ENCODE data around the gene COL4A2. TPM values are rescaled to one million over a fixed set of nuclear protein-coding genes. Genes with fewer than 3 reads are reported as not detected.
A peak's percentile ranks its signal among the peaks of the same experiment; 100 is the strongest.

COL4A2 gene
- total and polyA plus RNA-seq, 3 experiments from 2014 or later = not detected

DNA sequence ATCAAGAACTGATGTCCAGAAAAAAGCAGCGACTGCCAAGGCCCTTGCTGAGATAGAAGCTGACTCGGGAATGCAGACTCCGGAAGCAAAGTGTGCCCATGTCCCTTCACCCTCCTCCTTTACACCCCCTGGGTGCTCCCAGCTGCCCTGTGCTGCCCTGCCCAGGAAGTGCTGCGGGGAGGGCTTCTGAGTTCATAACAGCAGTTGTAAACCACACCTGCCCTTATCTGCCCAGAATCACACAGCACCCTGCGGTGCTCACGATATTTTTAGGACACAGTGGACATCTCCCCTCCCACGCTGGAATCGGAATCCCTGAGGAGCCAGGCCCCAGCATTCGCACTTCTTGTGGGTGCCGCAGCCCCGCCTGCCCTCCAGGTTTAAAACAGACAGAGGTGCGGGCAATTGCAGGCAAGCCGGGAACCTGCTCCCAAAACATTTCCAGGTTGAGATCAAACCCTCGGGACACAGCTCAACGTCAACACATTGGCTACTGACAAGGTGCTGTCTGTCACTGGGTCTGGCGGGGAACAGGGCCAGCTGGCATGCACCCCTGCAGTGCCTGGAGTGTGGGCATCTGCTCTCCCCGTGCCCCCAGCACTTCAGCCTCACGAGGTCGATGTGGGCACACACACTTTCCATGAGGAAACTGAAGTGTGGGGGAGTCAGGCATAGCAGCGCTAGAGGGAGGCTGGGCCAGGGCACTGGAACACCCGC lies 217.6 kb downstream of the COL4A2 start:
- POLR2A ChIA-PET = no interaction called here
- H3K27me3 ChIP-seq (ENCODE audit: insufficient read depth, low read length, poor library complexity, severe bottlenecking) = no peaks in the 10 kb centered on the region
- H3K9me3 Mint-ChIP-seq = no peaks in the 10 kb centered on the region
- peaks cover 19% of the 10 kb centered on the region for H3K4me1 ChIP-seq (ENCODE audit: insufficient read depth, low read length)
- peaks cover 0 to 3% of the 10 kb centered on the region in 2 donors for H3K27me3 Mint-ChIP-seq
- peak in 1 of 5 donors; percentile 20 for DNase-seq
- H3K4me1 Mint-ChIP-seq = peaks cover 21 to 32% (median 24%) of the 10 kb centered on the region in 3 donors
- H3K27ac ChIP-seq (ENCODE audit: low read depth, low read length) = no peak overlapping the region
- CTCF ChIA-PET = no interaction called here
- no peaks in the 10 kb centered on the region for H3K9me3 ChIP-seq (ENCODE audit: low read length)
- no peak overlapping the region for H3K4me3 ChIP-seq (ENCODE audit: low read length)
- peaks cover 0 to 2% (median 0%) of the 10 kb centered on the region in 3 donors for H3K36me3 Mint-ChIP-seq
- peak overlapping the region in 6 of 7 donors; percentile 36 to 82 (median 62) for H3K4me3 Mint-ChIP-seq
- no peaks in the 10 kb centered on the region for H3K36me3 ChIP-seq (ENCODE audit: insufficient read depth, low read length)
- peak overlapping the region in 4 of 8 donors; percentile 44 to 72 (median 56) for H3K27ac Mint-ChIP-seq

DNA sequence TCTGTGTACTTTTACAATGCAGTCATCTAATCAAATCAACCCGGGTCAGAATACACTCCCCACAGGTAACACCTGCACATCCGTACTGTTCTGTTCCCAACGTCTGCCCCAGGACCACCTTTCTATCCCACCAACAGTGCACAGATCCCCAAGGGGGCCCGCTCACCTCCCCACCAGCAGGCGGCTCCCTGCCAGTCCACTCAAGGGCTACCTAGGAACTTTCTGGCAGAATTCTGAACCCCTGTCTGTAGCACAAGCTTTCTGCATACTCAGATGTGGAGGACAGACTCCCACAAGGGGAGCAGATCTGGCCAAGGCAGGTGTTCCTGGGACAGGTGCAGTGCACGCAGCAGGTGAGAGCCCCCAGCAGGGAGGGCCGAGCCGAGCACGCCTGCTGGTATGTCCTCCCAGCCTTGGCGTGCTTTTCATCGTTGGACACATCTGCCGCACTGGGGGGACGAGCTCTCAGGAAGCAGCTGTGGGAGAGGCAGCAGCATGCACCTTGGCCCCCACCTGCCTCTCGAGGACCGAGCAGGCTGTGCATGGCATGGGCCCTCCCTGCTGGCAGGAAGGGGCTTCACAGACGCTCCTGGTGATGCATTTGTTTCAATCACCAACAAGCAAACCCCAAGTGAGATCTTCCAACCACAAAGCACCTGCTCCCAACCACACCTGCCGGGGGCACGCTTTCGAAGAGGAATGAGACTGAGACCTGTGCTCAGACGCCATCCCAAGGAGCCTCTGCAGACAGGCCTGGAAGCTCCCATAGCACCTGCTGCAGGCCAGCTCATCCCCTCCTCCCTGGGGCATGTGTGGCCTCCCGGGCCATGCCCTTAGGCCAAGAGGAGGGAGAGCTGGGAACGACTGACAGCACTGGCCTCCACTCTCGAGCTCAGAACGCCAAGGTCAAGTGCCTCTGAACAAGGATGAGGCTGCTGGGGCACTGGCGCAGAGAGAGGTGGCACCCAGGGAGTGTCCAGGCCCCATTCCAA lies 218.5 kb downstream of the COL4A2 start:
- POLR2A ChIA-PET = no interaction called here
- no peaks in the 10 kb centered on the region for H3K9me3 Mint-ChIP-seq
- no peak overlapping the region for H3K27ac ChIP-seq (ENCODE audit: low read depth, low read length)
- H3K27me3 Mint-ChIP-seq = peaks cover 0 to 3% of the 10 kb centered on the region in 2 donors
- H3K4me1 Mint-ChIP-seq = peaks cover 21 to 32% (median 24%) of the 10 kb centered on the region in 3 donors
- no peaks in the 10 kb centered on the region for H3K27me3 ChIP-seq (ENCODE audit: insufficient read depth, low read length, poor library complexity, severe bottlenecking)
- H3K27ac Mint-ChIP-seq = peak overlapping the region in 2 of 8 donors; percentile 17 to 60
- no peak overlapping the region for H3K4me3 ChIP-seq (ENCODE audit: low read length)
- DNase-seq = peak in 2 of 5 donors; percentile 7 to 49
- H3K9me3 ChIP-seq (ENCODE audit: low read length) = no peaks in the 10 kb centered on the region
- H3K36me3 Mint-ChIP-seq = peaks cover 0 to 2% (median 0%) of the 10 kb centered on the region in 3 donors
- no peaks in the 10 kb centered on the region for H3K36me3 ChIP-seq (ENCODE audit: insufficient read depth, low read length)
- CTCF ChIA-PET = interaction anchor here (0.8 kb wide), 1 partner anchor 12 kb away, joined by 3 read pairs; no protein-coding TSS in a partner anchor
- peak overlapping the region in 5 of 7 donors; percentile 14 to 82 (median 54) for H3K4me3 Mint-ChIP-seq
- peaks cover 19% of the 10 kb centered on the region for H3K4me1 ChIP-seq (ENCODE audit: insufficient read depth, low read length)

DNA sequence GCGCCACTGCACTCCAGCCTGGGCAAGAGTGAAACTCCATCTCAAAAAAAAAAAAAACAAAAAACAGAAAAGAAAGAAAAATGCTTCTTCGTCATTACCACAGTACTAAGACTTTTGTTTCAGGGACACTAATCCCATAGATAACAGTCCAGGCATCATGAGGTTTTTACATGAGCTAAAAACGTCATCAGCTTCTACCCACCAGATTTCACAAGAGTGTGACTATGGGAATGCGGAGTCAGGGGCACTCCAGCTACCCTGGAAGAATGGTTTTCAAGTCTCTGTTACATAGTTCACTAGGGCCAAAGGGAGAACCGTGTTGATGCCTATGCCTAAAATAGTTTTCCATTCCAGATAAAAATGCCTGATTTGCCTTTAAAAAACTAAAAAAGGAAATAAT lies 221.3 kb downstream of the COL4A2 start:
- ChIA-PET CTCF (no interaction called here), POLR2A (no interaction called here)
- no peaks in the 10 kb centered on the region for H3K36me3 Mint-ChIP-seq
- H3K9me3 Mint-ChIP-seq = no peaks in the 10 kb centered on the region
- Histone ChIP-seq H3K4me3 (ENCODE audit: low read length) (no peak overlapping the region), H3K4me1 (ENCODE audit: insufficient read depth, low read length) (peaks cover 19% of the 10 kb centered on the region), H3K9me3 (ENCODE audit: low read length) (no peaks in the 10 kb centered on the region), H3K27ac (ENCODE audit: low read depth, low read length) (no peak overlapping the region), H3K36me3 (ENCODE audit: insufficient read depth, low read length) (no peaks in the 10 kb centered on the region), H3K27me3 (ENCODE audit: insufficient read depth, low read length, poor library complexity, severe bottlenecking) (no peaks in the 10 kb centered on the region)
- H3K27me3 Mint-ChIP-seq = peaks cover 0 to 3% of the 10 kb centered on the region in 2 donors
- H3K4me3 Mint-ChIP-seq = no peak overlapping the region
- no peak for DNase-seq
- H3K27ac Mint-ChIP-seq = no peak overlapping the region
- peaks cover 21 to 32% (median 24%) of the 10 kb centered on the region in 3 donors for H3K4me1 Mint-ChIP-seq

DNA sequence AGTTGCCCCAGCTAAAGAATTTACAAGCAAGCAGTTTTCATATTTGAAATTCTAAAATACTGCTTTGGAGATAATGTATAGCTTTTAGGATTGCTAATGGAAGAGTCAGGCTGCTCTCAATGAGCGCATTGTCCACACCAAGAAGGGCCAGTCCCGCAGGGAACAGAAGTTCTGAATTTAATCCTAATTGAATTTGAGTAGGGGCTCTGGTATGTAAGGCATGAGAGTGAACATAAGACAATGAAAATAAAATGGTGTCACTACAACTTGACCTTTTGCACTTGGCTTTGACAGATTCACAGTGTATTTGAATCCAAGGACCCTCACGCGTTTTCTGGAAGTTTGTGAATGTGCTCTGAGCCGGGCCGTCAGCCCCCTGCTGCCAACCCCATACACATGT lies 221.8 kb downstream of the COL4A2 start:
- no peaks in the 10 kb centered on the region for H3K36me3 ChIP-seq (ENCODE audit: insufficient read depth, low read length)
- no peaks in the 10 kb centered on the region for H3K9me3 ChIP-seq (ENCODE audit: low read length)
- H3K4me3 ChIP-seq (ENCODE audit: low read length) = no peak overlapping the region
- H3K36me3 Mint-ChIP-seq = no peaks in the 10 kb centered on the region
- H3K27me3 Mint-ChIP-seq = peaks cover 0 to 2% of the 10 kb centered on the region in 2 donors
- peaks cover 21 to 31% (median 24%) of the 10 kb centered on the region in 3 donors for H3K4me1 Mint-ChIP-seq
- peaks cover 19% of the 10 kb centered on the region for H3K4me1 ChIP-seq (ENCODE audit: insufficient read depth, low read length)
- H3K27me3 ChIP-seq (ENCODE audit: insufficient read depth, low read length, poor library complexity, severe bottlenecking) = no peaks in the 10 kb centered on the region
- no peak overlapping the region for H3K27ac ChIP-seq (ENCODE audit: low read depth, low read length)
- H3K27ac Mint-ChIP-seq = no peak overlapping the region
- CTCF ChIA-PET = no interaction called here
- POLR2A ChIA-PET = no interaction called here
- no peak overlapping the region for H3K4me3 Mint-ChIP-seq
- DNase-seq = no peak
- H3K9me3 Mint-ChIP-seq = no peaks in the 10 kb centered on the region

DNA sequence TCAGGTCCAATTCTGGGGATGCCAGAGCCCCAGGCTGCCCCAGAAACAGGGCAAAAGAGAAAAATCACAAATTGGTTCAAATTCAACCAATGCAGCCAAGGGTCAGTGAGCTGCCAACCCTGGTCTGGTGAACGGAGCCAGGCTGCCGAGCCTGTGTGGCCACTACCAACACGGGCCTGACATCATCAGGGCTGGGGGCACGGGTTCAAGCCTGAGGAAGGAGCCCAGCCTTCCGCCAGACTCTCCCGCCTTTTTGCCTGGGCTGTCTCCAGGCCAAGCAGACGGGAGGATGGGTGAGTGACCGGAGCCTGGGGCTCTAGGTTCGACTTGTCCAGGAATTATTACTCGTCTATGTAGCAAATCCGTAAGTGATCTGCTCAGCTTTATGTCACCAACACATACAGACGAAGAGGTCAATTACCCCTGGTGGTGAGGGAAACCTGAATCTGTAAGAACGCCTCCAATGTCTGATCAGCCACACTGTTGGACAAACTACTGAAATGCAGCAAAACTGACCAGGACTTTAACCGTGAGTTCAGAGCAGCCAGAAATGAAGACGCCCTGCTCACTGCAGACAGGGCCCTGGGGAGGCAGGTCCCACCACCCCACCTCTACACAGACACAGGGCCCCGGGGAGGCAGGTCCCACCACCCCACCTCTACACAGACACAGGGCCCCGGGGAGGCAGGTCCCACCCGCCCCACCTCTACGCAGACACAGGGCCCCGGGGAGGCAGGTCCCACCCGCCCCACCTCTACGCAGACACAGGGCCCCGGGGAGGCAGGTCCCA lies 222.6 kb downstream of the COL4A2 start:
- Mint-ChIP-seq H3K9me3 (no peaks in the 10 kb centered on the region), H3K27ac (no peak overlapping the region), H3K4me1 (peaks cover 13 to 23% (median 16%) of the 10 kb centered on the region in 3 donors), H3K27me3 (peaks cover 0 to 5% of the 10 kb centered on the region in 2 donors), H3K4me3 (no peak overlapping the region), H3K36me3 (no peaks in the 10 kb centered on the region)
- POLR2A ChIA-PET = no interaction called here
- CTCF ChIA-PET = no interaction called here
- Histone ChIP-seq H3K4me3 (ENCODE audit: low read length) (no peak overlapping the region), H3K9me3 (ENCODE audit: low read length) (no peaks in the 10 kb centered on the region), H3K36me3 (ENCODE audit: insufficient read depth, low read length) (no peaks in the 10 kb centered on the region), H3K4me1 (ENCODE audit: insufficient read depth, low read length) (peaks cover 14% of the 10 kb centered on the region), H3K27ac (ENCODE audit: low read depth, low read length) (no peak overlapping the region), H3K27me3 (ENCODE audit: insufficient read depth, low read length, poor library complexity, severe bottlenecking) (no peaks in the 10 kb centered on the region)
- no peak for DNase-seq

DNA sequence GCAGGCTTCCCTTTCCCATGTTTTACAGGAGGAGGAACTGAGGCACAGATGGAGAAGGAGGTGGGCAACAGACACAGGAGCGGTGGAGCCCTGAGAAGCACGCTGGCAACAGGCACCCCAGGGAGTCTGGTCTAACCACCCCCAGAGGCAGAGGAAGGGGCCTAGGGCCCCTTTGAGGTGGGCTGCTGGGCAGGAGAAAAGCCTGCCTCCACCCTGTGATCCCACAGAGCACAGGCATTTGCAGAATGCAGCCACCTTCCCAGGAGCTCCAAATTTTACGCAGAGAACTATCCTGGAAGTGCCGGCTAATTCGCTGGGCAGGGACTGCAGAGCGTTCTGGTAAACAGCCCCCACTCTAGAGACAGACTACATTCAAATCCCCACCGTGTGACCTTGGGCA lies 224.0 kb downstream of the COL4A2 start:
- H3K4me1 Mint-ChIP-seq = peaks cover 0 to 9% (median 4%) of the 10 kb centered on the region in 3 donors
- DNase-seq = no peak
- CTCF ChIA-PET = no interaction called here

DNA sequence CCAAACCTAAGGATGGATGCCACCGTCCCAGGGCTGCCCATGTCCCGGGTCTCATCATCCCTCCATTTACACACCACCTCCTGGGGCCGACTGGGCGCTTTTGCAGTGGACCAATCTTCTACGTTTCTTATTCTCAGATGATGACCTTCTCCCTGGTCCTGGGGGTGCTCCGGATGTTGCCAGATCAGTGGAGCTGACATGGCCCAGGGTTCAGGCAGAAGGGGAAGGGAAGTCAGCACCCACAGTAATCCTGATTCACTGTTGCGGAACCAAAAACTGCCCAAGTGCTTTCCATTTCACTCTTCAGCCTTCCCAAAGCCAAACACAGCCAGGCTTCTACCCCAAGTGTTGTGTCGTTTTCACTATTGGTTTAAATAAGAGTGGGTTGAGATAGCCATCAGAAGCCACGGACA lies 224.6 kb downstream of the COL4A2 start:
- Mint-ChIP-seq H3K4me3 (no peak overlapping the region), H3K27ac (peak overlapping the region in 1 of 8 donors; percentile 84), H3K36me3 (no peaks in the 10 kb centered on the region), H3K27me3 (peaks cover 0 to 5% of the 10 kb centered on the region in 2 donors), H3K4me1 (peaks cover 0 to 6% (median 0%) of the 10 kb centered on the region in 3 donors), H3K9me3 (no peaks in the 10 kb centered on the region)
- no peaks in the 10 kb centered on the region for H3K36me3 ChIP-seq (ENCODE audit: insufficient read depth, low read length)
- POLR2A ChIA-PET = no interaction called here
- H3K4me1 ChIP-seq (ENCODE audit: insufficient read depth, low read length) = no peaks in the 10 kb centered on the region
- no peaks in the 10 kb centered on the region for H3K27me3 ChIP-seq (ENCODE audit: insufficient read depth, low read length, poor library complexity, severe bottlenecking)
- H3K9me3 ChIP-seq (ENCODE audit: low read length) = no peaks in the 10 kb centered on the region
- CTCF ChIA-PET = no interaction called here
- H3K4me3 ChIP-seq (ENCODE audit: low read length) = no peak overlapping the region
- DNase-seq = no peak
- H3K27ac ChIP-seq (ENCODE audit: low read depth, low read length) = no peak overlapping the region

More for the DNA sequence above, 224.0 kb downstream of the COL4A2 start:
- Mint-ChIP-seq H3K9me3 (no peaks in the 10 kb centered on the region), H3K27me3 (peaks cover 0 to 5% of the 10 kb centered on the region in 2 donors), H3K4me3 (no peak overlapping the region), H3K36me3 (no peaks in the 10 kb centered on the region), H3K27ac (no peak overlapping the region)
- Histone ChIP-seq H3K27ac (ENCODE audit: low read depth, low read length) (no peak overlapping the region), H3K9me3 (ENCODE audit: low read length) (no peaks in the 10 kb centered on the region), H3K4me3 (ENCODE audit: low read length) (no peak overlapping the region), H3K36me3 (ENCODE audit: insufficient read depth, low read length) (no peaks in the 10 kb centered on the region), H3K27me3 (ENCODE audit: insufficient read depth, low read length, poor library complexity, severe bottlenecking) (no peaks in the 10 kb centered on the region), H3K4me1 (ENCODE audit: insufficient read depth, low read length) (peaks cover under 1% of the 10 kb centered on the region)
- POLR2A ChIA-PET = no interaction called here
